ENCODE data around the gene ITGA6.

DNA sequence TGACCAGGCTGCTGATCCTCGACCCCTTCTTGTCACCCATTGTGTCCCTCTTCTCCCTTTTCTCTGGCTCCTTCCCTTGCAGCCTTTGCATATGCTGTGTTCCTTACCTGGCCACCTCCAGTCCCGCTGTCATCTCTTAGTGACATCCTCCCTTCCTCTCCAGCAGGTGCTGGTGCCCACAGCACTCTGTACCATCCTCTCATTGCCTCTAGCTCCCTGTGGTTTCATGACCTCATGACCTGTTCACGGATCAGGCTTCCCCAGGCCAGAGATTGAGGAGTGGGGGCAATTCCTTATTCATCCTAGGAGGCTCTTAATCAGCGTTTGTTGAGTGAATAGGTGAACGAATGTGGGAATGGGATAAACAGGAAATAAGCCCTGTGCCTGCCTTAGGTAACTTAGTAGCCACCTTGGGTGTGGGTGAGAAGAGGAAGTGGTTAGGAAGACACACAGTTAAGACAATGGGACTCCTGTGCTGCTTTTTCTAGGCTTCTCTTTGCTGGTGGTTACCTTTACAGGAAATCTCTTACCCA is 35.5 kb downstream of the ITGA6 start:
- TF ChIP-seq POLR2A (IDR thresholded peaks at IDR 0.05) = no peak
- TF ChIP-seq, protein P1, sequence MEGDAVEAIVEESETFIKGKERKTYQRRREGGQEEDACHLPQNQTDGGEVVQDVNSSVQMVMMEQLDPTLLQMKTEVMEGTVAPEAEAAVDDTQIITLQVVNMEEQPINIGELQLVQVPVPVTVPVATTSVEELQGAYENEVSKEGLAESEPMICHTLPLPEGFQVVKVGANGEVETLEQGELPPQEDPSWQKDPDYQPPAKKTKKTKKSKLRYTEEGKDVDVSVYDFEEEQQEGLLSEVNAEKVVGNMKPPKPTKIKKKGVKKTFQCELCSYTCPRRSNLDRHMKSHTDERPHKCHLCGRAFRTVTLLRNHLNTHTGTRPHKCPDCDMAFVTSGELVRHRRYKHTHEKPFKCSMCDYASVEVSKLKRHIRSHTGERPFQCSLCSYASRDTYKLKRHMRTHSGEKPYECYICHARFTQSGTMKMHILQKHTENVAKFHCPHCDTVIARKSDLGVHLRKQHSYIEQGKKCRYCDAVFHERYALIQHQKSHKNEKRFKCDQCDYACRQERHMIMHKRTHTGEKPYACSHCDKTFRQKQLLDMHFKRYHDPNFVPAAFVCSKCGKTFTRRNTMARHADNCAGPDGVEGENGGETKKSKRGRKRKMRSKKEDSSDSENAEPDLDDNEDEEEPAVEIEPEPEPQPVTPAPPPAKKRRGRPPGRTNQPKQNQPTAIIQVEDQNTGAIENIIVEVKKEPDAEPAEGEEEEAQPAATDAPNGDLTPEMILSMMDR (IDR thresholded peaks at IDR 0.05) = no peak

Measured in thyroid gland (tissue), 4 donors.